Activated CD8-positive, alpha-beta memory T cell treated with anti-CD3 and anti-CD28 coated beads, Interleukin-2, amount 50 U/mL, for 1 hour (primary cell): Measurements from ENCODE around the gene TLX2.

Experiments
- DNase-seq: peaks from one replicate; pipeline ENCODE4 v3.0.0-alpha.2; 2020; ENCODE audit errors: extremely low read depth

TLX2 gene

GRCh38 chr2:74496997-74497776, 17.1 kb upstream of the TLX2 start:
- DNase-seq = no peak

DNA sequence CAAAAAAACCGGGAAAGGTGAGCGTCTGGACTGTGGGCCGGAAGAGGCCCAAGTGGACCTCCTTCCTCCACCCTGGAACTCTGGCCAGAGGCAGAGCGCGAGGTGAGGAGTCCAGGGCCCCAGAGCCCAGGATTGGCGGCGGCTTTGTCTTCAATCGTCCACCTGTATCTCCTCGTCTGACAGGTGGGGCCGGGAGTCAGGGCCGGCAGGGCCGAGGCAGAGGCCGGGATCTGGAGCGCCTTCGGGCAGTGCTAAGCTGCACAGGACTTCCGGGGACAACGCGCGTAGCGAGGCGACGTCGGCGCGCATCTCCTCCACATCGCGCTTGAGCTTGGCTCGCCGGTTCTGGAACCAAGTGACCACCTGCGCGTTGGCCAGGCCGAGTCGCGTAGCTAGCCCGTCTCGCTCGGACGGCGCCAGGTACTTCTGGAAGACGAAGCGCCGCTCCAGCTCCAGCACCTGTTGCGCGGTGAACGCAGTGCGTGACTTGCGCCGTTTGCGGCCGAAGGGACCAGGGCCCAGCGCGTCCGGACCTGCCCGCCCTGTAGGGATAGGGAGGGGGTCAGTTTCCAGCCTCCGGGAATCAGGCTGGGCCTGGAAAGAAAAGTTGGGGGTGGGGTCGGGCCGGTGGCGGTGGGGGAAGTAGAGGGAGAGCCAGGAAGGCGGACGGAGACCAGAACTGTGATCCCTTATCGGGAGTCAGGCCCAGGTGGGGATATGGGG, 16.3 kb upstream of the TLX2 start:
- DNase-seq = no peak

DNA sequence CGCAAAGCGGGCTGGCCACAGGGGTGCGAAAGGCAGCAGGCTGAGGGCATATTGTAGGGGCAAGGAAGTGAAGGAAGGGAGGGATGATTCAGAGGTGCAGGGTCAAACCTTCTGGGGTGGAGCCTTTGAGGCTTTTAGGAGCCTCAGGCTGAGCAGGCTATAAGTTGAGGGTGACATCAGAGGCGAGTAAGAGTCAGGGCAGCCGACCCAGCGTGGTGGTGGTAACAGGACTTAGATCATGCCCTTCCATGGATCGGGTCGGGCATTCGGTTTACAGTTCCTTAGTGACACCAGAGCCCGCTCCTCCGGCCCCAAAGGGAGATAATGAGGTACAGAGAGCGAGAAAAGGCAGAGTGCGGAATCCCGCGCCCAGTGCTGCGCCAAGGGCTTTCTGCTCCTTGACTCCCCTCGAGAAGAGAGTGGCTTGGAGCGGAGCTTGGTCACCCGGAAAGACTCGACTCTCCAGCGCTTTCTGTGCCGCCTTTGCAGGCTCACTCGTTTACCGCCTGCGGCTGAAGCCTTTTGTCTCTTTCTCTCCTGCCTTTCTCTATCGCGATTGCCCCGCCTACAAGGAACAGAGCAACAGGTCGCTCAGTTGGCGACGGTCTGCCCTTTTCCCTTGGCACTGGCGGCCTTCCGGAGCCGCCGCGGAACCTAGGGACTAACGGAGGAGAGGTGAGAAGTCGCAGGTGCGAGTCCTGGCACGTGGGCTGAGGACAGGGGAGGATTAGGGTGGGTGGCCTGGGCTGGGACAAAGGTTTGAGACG, 15.6 kb upstream of the TLX2 start:
- no peak for DNase-seq

GRCh38 chr2:74499267-74499939, 14.8 kb upstream of the TLX2 start, which contains the start of gene LBX2:
Gene LBX2, minus strand, starts transcription at chr2:74499603. Its CDS starts 66 bp downstream, at chr2:74499537.
- no peak for DNase-seq

DNA sequence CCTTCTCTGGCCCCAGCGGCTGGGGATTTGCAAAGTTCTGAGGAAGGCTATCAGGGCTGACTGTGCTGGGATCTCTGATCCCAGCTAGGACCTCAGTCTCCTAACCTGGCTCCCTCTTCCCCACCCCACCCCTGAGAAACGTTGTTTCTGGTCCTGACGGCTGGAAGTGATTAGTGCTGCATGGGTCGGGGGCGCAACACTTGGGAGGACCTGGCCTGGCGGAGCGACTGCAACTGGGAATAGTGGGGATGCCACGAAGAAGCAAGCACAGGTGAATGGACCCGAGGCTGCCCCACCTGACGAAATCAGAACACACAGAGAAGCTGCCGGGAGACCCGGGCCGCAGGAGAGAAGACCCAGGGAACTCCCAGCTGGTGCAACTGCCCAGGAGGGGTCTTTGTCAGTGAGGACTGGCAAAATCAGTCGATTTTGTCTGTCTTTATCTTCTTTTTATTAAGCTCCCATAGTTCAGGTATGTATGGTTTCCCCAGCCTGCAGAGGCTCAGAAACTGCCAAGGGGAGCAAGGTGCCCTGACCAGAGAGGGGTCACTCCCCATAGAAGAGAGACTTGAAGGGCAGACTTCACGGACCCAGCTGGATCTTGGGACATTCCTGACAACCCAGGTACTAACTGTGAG, 14.2 kb upstream of the TLX2 start:
- DNase-seq = no peak

DNA sequence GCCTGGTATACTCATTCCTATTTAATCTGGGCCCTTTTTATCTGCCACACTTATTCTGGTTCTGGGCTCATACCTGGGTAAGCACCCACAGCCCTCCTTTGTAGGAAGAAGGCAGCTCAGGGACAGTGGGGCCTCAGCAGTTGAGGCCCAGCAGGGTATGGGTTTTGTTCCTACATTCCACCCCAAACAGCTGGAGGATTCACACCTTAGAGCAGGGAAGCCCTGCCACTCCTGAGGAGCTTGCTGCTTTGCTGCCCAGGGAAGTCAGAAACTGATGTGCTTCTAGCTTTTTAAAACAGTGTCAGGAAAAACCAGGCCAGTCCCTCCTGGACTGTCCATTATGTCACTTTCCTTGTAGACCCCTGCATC, 13.7 kb upstream of the TLX2 start:
- no peak for DNase-seq

DNA sequence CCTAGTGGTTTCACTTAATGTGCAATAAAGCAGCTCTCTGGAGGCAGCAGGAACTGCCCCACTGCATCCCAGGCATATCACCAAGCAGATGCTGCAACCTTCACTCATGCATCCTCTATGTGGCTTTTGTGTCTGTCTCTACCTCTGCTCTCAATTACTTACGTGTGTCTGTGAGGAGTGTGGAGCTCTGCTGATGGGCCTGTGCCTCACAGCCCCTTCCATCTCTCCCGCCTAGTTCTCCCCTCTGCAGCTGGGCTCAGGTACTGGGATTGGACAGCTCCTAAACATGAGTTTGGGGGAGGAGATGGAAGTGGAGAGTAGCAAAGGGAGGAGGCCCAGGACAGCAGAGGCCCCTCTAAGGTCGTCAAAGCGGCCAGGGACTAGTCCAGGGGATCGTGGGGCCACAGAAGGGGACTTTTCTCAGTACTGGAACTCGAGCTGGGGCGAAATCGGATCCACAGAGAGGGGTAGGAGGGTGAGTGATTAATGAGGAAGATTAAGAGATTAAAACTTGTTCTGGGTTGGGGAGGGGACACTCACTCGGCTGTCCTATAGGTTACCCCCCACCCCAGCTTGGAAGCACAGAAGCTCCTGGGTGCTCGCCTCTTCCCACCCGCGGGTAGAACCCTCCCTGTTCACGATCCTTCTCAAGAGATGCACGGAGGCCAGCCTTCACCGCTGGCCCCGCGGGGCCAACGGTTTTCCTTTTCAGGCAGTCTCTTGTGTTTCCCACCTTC, 12.7 kb upstream of the TLX2 start:
- DNase-seq = no peak

GRCh38 chr2:74502147-74502719, 12.0 kb upstream of the TLX2 start:
- no peak for DNase-seq

- no peak for DNase-seq
These were observed 11.3 kb upstream of the TLX2 start for GRCh38 chr2:74502720-74503505.

GRCh38 chr2:74503506-74504475, 10.5 kb upstream of the TLX2 start:
- no peak for DNase-seq

- no peak for DNase-seq
These were observed 9.7 kb upstream of the TLX2 start for GRCh38 chr2:74504591-74504990.

- no peak for DNase-seq
These were observed 8.6 kb upstream of the TLX2 start for GRCh38 chr2:74505448-74506246.

DNA sequence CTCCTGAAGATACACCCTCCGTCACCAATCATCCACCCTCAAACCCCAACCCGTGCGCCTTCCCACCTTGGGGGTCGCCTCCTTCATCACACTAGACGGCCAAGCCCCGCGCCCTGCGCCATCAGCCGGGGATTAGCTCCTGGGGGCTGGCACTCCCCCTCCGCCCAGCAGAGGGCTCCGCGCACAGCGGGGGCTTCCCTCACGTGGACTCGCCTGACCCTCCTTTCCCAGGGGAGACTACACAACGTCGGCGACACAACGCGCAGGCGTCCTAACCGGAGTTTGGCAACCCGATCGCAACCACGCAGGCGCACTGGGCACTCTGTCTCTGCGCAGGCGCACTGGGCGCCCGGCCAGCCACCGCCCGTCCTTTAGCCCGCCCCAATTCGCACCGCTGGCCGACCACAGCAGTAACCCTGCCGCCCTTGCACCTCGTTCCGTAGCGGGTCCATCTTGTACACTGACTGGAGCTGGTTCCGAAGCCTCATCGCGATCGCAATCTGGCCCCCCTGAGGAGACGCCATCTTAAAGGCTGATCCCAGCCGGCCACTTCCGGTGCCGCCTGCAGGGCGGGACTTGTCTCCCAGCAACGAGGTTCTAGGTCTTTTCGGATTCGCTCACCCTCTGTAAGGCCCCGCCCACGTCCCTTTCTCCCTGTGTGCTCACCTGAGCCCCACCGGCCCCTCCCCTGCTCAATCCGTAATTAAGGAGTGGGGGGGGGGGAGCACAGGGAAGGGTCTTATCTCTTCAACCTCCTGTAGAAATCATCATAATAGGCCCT, 6.9 kb upstream of the TLX2 start, which contains the start of gene PCGF1:
Gene PCGF1 (minus strand): TSS at position 551 of the 781 bp plus-strand sequence. CDS start 27 bp downstream, at position 524.
- DNase-seq = peak; percentile 94

- no peak for DNase-seq
These were observed 6.2 kb upstream of the TLX2 start for GRCh38 chr2:74507926-74508520.

DNA sequence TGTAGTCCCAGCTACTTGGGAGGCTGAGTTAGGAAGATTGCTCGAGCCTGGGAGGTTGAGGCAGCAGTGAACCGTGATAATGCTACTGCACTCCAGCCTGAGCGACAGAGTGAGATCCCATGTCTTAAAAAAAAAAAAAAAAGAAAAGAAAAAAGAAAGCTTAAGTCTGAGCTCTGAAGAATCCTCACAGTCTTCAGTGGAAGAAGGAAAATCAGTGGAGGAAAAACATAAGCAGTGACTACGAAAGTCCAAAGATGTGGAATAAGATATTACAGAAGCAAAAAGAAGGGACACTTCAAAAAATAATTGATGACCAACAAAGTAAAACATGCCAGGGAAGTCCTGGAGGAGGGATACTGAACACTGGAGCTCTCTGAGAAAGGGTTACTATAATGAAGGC, 4.0 kb upstream of the TLX2 start:
- DNase-seq = no peak
